Ramos (cell line): ENCODE data around the gene MSANTD2.
"Not testable (repeated sequence)": the region's sequence is repeated elsewhere in the genome, so short reads cannot be mapped to it uniquely, and the experiment has no call there.

Experiments used
- in situ Hi-C: fragments of 300-500 bp; cut with MboI; formaldehyde crosslinking; loops from one replicate; pipeline ENCODE4 v1.14.3; 2022; ENCODE audit warnings: low sequenced_read_pairs; ENCODE audit not compliant: unreplicated experiment

The MSANTD2 gene

DNA sequence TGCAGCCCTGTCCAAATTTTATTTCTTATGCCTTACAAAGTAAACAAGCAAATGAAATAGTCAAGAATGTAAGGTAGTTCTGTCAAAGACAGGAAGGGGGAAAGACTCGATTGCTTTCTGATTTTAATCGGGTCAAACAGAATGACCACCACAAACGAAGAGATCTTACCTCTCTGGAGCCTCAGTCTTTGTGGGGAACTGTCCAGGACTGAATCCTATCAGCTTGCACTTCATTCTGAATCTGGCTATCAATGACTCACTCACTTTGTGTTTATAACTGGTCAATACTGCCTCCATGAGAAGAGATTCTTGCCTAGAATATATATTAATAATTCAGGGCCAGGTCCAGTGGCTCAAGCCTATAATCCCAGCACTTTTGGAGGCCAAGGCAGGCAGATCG is 17.2 kb downstream of the MSANTD2 start:
- in situ Hi-C loops: no loop called here

DNA sequence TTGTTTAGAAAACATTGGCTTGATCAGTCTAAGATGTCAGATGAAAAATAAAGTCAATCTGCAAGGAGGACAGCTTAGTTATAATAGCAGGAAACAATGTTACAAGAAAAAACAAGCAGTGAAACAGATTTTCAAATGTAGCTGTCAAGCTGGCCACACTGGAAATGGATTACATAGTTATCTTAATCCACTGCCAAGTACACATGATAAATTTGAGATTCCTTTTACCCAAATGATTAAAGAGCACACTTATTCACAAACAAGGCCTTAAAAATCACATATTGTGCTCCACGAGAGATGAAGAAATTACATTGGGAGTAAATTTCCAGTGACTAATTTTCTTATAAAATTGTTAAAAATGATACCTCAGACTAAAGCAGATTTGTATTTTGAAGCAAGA is 20.6 kb downstream of the MSANTD2 start:
- in situ Hi-C loops: no loop called here

DNA sequence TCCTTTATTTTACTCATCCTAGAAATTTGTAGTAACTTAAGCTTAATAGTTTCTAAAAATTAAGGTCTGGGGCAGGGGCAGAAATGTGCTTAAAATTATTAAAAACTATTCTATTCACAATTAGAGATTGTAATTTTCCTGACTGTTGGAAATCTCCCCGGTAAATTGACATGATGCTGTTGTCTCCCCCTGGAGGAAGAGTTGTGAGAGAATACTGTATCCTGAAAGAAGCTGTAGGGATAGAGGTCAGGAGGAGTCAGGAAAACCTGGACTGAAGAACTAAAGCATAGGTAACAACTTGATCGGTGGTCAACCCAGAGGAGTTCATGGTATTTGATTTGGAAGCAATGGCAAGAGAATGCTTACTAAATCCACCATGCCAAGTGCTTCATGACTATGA is 21.9 kb downstream of the MSANTD2 start:
- in situ Hi-C loops: no loop called here

DNA sequence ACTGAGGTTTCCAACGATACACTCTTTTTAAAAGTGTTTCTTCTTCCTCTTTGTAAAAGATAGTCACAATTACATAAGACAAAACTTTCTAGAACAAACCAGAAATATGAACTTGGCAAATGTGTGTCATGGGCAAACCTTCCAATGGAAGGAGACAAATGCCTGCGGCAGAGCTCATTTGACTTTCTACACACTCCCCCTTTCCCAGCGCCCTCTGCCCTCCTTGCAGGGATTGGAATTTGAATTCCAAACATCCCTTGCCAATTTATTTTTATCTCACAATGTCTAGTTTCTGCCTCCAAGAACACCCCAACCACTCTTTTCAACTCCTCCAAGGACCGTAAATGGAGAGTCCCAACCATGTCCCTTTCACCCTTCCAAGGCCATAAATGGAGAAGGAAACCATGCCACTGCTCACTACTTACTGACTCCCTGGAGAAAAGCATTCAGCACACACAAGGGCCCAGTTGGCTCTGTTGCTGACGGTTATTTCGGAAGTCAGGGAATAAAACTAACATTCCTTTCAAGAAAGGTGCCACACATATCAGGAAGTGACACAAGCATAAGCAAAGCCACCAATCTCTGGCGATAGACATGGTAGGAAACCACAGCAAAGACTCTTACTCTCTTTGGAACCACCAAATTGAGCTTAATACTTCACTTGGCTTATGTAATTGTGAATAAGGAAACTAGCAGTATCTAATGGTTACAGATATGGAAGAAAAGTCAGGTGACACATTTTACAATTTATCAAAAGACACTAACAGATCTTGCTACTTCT is 23.2 kb downstream of the MSANTD2 start:
- in situ Hi-C loops: no loop called here

DNA sequence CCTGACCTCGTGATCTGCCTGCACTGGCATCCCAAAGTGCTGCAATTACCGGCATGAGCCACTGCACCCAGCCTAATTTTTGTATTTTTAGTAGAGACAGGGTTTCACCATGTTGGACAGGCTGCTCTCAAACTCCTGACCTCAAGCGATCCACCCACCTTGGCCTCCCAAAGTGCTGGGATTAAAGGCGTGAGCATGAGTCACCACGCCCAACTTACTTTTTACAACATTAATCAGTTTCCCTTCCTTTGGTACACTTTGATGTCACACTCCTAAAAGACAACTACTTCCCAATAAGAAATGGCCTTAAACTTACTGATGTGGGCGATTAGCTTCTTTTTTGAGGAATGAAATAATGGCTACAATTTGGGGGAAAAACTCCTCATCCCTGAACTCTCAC is 29.2 kb downstream of the MSANTD2 start:
- in situ Hi-C loops: not testable (repeated sequence)

DNA sequence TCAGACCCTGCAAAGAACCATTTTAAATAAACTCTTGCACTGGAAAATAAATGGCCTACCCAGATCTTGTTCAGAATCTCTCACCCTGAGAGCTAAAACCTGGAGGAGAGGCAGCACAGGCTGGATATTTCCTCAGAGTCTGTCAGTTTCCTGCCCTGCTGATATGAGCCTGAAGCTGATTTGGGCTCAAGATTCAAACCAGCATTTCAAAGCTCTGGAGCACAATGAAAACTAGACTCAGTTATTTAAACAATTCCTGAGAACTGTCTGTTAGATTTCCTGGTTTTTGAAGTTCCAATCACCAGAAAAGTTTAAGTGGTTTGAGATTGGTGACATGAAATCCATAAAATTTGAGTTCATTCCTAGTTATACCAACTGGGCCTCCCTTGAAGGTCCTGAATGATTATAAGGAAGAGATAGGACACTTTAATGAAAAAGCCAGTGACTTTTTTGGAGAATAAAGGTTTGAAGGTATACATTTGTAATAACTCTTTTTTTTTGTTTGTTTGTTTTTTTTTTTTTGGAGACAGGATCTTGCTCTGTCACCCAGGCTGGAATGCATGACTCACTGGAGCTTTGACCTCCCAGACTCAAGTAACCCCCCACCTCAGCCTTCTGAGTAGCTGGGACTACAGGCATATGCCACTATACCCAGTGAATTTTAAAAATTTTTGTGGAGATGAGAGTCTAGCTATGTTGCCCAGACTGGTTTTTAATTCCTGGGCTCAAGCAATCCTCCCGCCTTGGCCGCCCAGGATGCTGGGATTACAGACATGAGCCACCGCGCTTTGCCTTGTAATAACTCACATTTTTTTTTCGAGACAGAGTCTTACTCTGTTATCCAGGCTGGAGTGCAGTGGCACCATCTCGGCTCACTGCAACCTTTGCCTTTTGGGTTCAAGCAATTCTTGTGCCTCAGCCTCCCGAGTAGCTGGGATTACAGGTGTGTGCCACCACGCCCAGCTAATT is 30.1 kb downstream of the MSANTD2 start:
- in situ Hi-C loops: no loop called here

DNA sequence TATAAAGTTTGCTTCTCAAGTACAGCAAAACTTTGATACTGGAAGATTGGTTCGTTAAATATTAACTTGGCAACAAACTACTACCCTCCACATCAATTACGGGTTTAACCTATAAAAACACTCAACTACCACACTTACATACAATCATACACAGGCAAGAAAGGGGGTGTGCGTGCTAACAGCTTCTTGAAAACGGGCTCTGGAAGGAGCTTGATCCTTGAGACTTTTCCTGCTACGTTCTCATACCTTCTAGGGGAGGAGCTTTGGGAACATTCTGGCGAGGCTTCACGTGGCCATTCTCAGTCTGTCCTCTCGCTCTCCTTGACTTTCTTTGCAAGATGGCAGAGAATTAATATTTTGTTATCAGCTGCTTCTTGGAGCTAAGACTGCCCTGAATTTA is 31.3 kb downstream of the MSANTD2 start:
- in situ Hi-C loops: no loop called here

DNA sequence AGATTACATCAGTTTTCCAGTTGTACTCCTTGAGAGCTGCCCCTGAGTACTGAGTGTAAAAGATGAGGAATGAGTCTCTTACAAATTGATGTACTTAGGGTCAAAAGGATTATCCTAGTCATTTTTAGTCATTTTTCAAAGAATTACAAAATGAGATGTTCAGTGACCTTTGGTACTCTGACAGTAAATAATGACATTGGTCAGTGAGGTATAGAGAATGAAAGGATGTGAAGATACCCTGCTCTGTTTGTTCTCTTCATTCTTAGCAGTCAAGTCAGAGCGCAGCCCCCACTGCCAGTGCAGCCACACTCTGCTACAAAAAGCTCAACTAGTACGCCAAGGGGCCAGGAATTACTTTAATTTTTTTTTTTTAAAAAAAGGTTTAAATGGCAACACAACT is 34.0 kb downstream of the MSANTD2 start:
- in situ Hi-C loops: no loop called here

DNA sequence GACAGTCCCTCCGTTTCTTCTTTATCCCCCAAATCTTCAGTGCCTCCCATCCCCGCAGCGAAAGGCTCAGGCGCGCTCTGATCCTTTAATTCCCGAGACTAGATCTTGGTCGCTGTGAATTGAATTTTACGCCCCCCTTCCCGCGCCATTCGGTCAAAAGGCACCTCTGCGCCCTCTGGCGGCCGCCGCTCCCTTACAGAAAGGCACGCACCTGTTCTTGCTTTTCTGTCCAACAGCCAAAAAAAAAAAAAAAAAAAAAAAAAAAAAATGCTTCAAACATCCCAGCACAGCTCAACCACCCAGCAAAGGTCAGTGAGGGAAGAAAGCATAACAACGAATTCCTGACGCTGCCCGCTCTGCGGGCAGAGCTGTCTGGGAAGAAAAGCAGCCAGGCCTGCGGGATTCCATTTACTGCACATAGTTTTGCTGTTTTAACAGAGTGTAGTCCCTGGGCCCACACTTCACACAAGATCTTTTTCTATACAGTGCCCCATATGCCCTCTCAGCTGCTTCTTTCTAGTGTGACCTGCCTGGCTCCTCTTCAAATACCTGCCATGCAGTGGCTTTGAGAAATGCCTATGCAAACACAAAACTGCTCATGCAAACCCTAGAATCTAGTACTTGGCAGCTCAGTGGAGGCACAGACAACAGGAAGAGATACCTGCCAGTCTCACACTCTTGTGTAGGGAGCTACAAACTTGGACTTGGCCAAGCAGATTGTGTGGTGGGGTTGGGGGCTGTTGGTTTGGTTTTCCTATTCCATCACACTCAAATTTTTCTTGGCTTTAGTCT is 36.9 kb downstream of the MSANTD2 start:
- in situ Hi-C loops: no loop called here

DNA sequence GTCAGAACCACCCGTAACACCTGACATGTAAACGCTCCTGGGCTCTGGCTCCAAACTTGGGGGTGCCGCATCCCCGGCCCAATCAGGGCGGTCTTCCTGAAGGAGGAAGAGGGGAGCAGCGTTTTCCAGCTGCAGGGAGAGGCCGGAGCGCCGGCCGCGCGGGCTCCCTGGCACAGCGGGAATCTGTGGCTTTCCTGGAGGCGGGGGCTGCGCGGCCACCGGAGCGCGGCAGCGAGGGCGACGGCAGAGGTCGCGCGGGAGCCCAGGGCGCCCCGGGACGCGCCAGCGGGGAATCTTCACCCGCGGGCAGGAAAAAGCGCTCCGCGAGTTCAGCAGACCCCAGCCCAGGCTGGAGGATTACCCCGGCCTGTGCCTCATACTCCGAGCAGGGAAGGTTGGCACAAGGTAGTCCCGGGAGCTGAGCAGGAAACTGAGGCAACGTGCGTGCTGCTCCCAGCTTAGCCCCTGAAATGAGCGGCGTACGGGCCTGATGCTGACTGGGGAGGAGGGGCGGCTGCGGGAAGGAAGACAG is 37.5 kb downstream of the MSANTD2 start:
- in situ Hi-C loops: no loop called here

DNA sequence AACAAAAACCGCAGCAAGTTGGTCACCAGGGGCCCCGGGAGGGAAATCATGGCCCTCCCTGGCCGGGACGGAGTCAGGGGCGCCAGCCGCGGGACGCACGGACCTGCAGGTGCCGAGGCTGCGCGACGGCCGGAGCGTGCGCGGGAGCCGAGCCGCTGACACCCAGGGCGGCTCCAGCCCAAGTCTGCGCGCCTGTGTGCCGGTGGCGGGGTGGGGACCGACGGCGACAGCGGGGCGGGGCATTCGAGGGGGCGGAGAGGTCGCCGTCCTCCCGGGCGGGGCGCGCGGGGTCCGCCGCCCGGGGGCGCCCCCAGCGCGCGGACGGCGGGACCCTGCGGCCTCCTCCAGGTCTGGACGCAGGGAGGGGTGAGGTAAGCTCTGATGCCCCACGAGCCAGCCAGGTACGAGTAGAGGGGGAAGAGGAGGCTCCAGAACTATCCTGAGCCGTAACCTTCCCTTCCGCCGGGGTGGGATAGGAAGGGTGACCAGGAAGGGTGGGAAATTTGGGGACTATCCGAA is 38.0 kb downstream of the MSANTD2 start, which contains the start of gene ESAM:
ESAM (minus strand) TSS at position 186 of the 519 bp plus-strand sequence; CDS start at position 50, 136 bp downstream.
- in situ Hi-C loops: no loop called here

DNA sequence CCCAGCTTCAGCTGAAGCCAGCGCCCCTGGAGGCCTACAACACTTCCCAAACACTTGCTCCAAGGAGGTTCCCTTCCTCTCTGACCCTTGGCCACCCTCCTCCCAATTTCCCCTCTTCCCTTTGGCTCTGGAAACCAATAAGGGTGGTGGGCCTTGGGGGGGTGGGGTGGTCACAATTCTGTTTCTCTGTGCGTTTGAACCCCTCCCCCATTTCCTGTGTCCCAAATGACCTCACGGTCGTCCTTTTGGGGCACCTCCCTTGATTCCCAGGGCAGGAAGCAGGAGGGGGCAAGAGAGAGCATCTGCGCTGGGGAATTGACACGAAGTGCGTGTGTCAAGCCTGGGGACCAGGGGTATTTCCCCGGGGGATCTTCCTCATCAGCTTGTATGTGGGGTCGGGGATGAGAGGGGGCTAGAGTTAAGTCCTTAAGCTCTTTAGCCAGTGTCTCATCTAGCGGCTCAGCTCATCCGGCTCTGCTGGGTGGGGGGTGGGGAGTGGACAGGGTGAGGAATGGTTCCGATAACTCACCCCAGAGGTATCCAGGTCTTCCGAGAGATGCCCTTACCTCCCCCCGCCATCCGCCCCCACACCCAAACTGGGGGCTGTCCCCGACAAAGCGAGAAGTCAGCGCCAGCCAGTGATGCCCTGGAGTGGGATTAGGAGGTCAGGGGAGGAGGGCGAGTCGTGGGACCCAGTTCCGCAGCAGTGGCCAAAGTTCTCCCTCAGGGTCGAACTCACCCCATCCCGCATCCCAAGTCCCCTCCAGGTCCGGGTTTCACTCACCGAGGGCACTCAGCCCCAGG is 38.7 kb downstream of the MSANTD2 start:
- in situ Hi-C loops: no loop called here

DNA sequence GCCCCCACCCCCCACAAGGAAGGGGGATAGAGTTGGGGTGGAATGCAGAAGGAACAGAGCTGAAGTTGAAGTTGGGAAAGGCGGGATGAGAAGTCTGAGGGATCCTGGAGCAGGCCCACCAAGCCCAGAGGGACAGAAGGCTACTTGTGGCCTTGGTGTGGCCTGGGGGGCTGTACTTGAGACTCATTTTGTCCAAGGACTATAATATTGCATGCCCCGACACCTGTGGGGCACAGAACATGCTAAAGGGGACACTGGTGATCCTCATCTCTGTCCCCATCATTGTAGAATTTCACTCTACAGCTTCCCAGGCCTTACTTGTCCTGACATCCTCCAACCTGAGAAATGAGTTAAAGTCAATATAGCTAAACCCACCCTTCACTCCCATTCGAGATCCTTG is 39.4 kb downstream of the MSANTD2 start:
- in situ Hi-C loops: no loop called here

DNA sequence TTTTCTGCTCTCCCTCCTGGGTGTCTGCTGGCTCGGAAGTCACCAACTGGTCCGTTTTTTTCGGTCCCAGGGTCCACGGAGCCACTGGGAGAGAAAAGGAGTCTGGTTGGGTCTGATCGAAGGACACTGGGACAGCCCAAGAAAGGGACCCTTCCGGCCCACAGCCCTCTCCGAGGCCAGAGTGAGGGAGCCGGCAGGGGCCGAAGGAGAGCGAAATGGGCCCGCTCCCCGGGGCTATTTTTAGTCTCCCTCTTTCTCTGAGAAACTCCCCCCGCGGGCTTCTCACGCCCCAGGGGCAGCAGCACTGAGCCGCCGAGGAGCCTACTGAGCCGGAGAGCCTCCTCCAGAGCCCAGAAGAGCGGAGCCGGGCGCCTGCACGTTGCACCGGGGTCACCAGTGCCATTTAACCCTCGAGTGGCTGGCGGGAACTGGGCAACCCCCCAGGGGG is 40.0 kb downstream of the MSANTD2 start:
- in situ Hi-C loops: no loop called here

DNA sequence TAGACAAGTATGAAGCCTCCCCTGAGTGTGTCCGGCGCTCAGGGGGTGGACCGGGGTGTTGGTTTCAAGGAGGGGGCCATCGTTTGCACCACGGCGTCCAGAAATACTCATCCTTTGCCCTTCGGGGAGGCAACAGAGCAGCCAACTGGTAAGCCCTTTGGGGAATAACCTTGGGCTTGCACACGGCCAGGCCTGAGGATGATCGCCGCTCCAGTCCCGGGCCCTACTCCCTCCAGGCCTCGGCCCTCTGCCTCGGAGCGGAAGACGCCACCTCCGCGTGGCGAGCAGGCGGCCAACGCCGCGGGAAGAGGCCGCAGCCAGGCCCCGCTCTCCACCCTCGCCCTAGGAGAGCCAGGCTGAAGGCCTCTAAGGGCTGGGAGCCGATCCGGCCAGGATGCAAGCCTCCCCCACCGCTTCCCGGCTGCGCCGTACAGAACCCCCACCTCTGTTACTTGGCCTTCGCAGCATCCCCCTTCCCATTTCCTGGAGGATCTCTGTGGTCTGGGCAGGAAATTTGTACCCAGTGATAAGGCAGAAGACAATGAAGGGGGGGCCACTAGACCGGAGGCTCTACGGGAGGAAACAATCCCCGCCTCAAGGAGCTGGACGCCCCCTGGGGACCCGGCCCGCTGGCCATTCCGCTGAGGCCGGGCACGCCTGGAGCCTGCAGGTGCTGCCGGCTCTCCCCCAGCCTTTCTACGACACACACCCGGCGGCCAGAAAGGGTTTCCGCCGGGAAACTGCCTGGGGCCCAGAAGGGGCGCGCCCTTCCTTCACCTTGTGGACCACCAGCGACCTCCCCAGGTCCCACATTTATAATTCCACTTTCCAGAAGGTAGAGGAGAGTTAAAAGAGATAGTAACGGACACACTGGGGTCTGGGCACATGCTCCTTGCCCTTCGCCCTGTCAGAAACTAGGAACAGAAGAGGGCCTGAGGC is 40.7 kb downstream of the MSANTD2 start:
- in situ Hi-C loops: loop anchor here (10.0 kb wide), 1 partner anchor 85 kb away; the partner anchor contains the start of genes SIAE and SPA17

DNA sequence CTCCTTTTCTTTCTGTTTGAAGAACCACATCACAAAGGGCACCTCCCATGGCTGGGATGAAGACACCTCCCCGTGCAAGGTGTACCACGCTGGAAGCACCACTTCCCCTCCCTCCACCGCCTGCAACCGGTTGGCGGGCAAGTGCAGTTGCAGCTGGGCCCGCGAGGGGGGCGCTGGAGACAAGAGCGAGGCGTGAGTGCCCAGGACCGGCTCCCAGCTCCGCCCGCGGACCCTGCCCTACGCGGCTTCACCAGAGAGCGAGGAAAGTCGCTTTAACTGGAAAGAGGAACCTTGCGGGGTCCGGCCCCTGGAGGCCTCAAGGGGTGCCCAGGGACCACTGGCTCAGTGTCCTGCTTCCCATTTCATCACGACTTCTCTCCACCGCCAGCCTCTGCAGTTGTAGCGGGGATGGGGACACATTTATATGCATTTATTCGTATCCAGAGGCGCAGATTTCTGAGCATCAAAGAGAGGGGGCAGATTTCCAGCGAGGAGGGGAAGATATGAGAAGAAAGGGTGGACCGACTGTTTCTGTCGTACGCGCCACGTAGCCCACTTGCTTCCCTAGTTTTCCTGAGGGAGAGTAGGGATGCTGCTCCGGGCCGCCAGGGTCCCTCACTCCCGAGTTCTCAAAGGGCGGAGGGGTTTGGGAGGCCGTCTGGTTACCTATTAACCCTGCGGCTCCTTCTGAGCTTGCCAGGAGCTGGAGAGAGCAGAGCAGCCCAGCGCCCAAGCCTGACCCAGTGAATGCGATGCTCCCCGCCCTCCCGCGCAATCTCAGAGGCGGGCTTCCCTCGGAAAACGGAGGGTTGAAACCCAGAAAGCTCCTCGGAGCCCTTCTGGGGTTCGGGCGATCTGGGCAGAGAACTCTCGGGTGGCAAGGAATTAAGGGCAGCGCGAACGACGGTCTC is 41.6 kb downstream of the MSANTD2 start:
- in situ Hi-C loops: loop anchor here (10.0 kb wide), 1 partner anchor 84 kb away; the partner anchor contains the start of genes SIAE and SPA17

DNA sequence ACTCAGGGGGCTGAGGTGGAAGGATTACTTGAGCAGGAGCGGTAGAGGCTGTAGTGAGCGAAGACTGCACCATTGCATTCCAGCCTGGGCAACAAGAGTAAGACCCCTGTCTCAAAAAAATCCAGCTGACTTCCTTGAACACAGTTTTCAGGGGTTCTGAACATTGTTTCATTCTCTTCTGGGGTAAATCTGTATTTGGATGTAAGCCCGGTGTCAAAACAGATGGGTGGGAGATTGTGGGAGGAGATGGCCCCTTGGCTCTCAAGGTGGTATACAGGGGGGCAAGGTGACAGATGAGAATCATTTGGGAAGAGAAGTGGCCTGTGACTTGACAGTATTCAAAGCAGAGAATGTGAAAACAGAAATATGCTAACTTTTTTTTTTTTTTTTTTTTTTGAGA is 42.9 kb downstream of the MSANTD2 start:
- in situ Hi-C loops: loop anchor here (10.0 kb wide), 1 partner anchor 83 kb away; the partner anchor contains the start of genes SIAE and SPA17
